HFFc6 (cell line): Measurements from ENCODE around the gene RPGRIP1. TPM values are rescaled to one million over a fixed set of nuclear protein-coding genes. Genes with fewer than 3 reads are reported as not detected.
A peak's percentile ranks its signal among the peaks of the same experiment; 100 is the strongest.
"Not testable (repeated sequence)": the region's sequence is repeated elsewhere in the genome, so short reads cannot be mapped to it uniquely, and the experiment has no call there.

Experiments
- DNase-seq: peaks from one replicate; pipeline ENCODE4 v3.0.0-alpha.2; 2018
- H3K27ac Mint-ChIP-seq: 2 replicates; pipeline ENCODE4 v1.8.0; 2020; ENCODE audit warnings: mild to moderate bottlenecking, mixed read lengths
- H3K27me3 Mint-ChIP-seq: 2 replicates; pipeline ENCODE4 v1.8.0; 2021; ENCODE audit warnings: mild to moderate bottlenecking, moderate library complexity, mixed read lengths; ENCODE audit not compliant: insufficient read depth
- H3K36me3 Mint-ChIP-seq: 2 replicates; pipeline ENCODE4 v1.8.0; 2021; ENCODE audit warnings: low read depth, mixed read lengths
- H3K4me1 Mint-ChIP-seq: 2 replicates; pipeline ENCODE4 v1.8.0; 2020; ENCODE audit warnings: low read depth, mixed read lengths
- H3K4me3 Mint-ChIP-seq: 2 replicates; pipeline ENCODE4 v1.8.0; 2020; ENCODE audit warnings: mild to moderate bottlenecking, moderate library complexity, mixed read lengths
- H3K9me3 Mint-ChIP-seq: 2 replicates; pipeline ENCODE4 v1.8.0; 2020; ENCODE audit warnings: mild to moderate bottlenecking, mixed read lengths
- CTCF ChIP-seq: fragments of 200-600 bp; sonication (generic); IDR thresholded peaks from 2 replicates; pipeline ENCODE4 v1.5.0; 2021; ENCODE audit warnings: antibody characterized with exemption, mild to moderate bottlenecking
- total RNA-seq, 6 experiments: library from RNA; stranded (reverse); fragmentation: NEBNext Ultra II Directional; extraction: Animal tissue kit (Norgen Biotek cat#: 25700); gene quantifications; 2 replicates in 1 of 6; 3 replicates in 5 of 6; pipeline ENCODE4 v1.2.3, GENCODE V29; 2021

RPGRIP1 gene
- total RNA-seq, 6 experiments from 2014 or later: not detected

- peak overlapping the region; percentile 100 for H3K4me3 Mint-ChIP-seq
- H3K27me3 Mint-ChIP-seq: peaks cover 10% of the 10 kb centered on the region
- no peak for TF ChIP-seq CTCF
- H3K27ac Mint-ChIP-seq: peak overlapping the region; percentile 100
- H3K36me3 Mint-ChIP-seq: peaks cover 51% of the 10 kb centered on the region
- H3K9me3 Mint-ChIP-seq: 0 out of 2 replicates have a peak, but pooled peaks cover 3% of the 10 kb centered on the region
- DNase-seq: no peak
- peaks cover 52% of the 10 kb centered on the region for H3K4me1 Mint-ChIP-seq
Measured at GRCh38 chr14:21267886-21268616, 11.8 kb upstream of the RPGRIP1 start.

- peak; percentile 28 for DNase-seq
- Mint-ChIP-seq H3K27me3 (peaks cover 10% of the 10 kb centered on the region), H3K27ac (peak overlapping the region; percentile 100), H3K36me3 (peaks cover 44% of the 10 kb centered on the region), H3K4me3 (peak overlapping the region; percentile 100), H3K4me1 (peaks cover 45% of the 10 kb centered on the region), H3K9me3 (0 out of 2 replicates have a peak, but pooled peaks cover 3% of the 10 kb centered on the region)
- TF ChIP-seq CTCF: no peak
Measured at GRCh38 chr14:21268617-21269251, 11.1 kb upstream of the RPGRIP1 start.

- peak; percentile 100 for DNase-seq
- H3K9me3 Mint-ChIP-seq: 0 out of 2 replicates have a peak, but pooled peaks cover 3% of the 10 kb centered on the region
- peaks cover 38% of the 10 kb centered on the region for H3K4me1 Mint-ChIP-seq
- TF ChIP-seq CTCF: no peak
- peaks cover 10% of the 10 kb centered on the region for H3K27me3 Mint-ChIP-seq
- peak within 1 kb of the TSS; percentile 100 for H3K4me3 Mint-ChIP-seq
- peaks cover 40% of the 10 kb centered on the region for H3K36me3 Mint-ChIP-seq
- peak within 1 kb of the TSS; percentile 100 for H3K27ac Mint-ChIP-seq
Measured at GRCh38 chr14:21269252-21270046, 10.4 kb upstream of the RPGRIP1 start, which contains the start of gene HNRNPC. HNRNPC (minus strand) TSS chr14:21269442; CDS start chr14:21234193, 35,249 bp downstream.

- not testable (repeated sequence) for H3K27me3 Mint-ChIP-seq, H3K4me3 Mint-ChIP-seq, H3K27ac Mint-ChIP-seq, H3K9me3 Mint-ChIP-seq, H3K4me1 Mint-ChIP-seq, DNase-seq
- H3K36me3 Mint-ChIP-seq: peaks cover 17% of the 10 kb centered on the region
Measured at GRCh38 chr14:21272661-21273060, 7.2 kb upstream of the RPGRIP1 start.

GRCh38 chr14:21275261-21275858 lies 4.5 kb upstream of the RPGRIP1 start:
- H3K4me3 Mint-ChIP-seq: no peak overlapping the region
- H3K27me3 Mint-ChIP-seq: no peaks in the 10 kb centered on the region
- DNase-seq: no peak
- H3K27ac Mint-ChIP-seq: no peak overlapping the region
- no peak for TF ChIP-seq CTCF
- H3K4me1 Mint-ChIP-seq: no peaks in the 10 kb centered on the region
- no peaks in the 10 kb centered on the region for H3K36me3 Mint-ChIP-seq
- H3K9me3 Mint-ChIP-seq: no peaks in the 10 kb centered on the region
